Glutamatergic neuron (in vitro differentiated cells): ENCODE data around the gene USP20. TPM values are rescaled to one million over a fixed set of nuclear protein-coding genes. Genes with fewer than 3 reads are reported as not detected.

Experiments
- DNase-seq: peaks from one replicate; pipeline ENCODE4 v3.0.0; 2022
- H3K27ac Mint-ChIP-seq: one replicate; pipeline ENCODE4 v1.8.0; 2020; ENCODE audit warnings: mild to moderate bottlenecking, mixed read lengths, inconsistent platforms; ENCODE audit not compliant: unreplicated experiment
- H3K27me3 Mint-ChIP-seq: one replicate; pipeline ENCODE4 v1.8.0; 2020; ENCODE audit warnings: mild to moderate bottlenecking, moderate library complexity, mixed read lengths, inconsistent platforms; ENCODE audit not compliant: unreplicated experiment
- H3K36me3 Mint-ChIP-seq: one replicate; pipeline ENCODE4 v1.8.0; 2020; ENCODE audit warnings: mild to moderate bottlenecking, mixed read lengths, inconsistent platforms; ENCODE audit not compliant: unreplicated experiment
- H3K4me1 Mint-ChIP-seq: one replicate; pipeline ENCODE4 v1.8.0; 2020; ENCODE audit warnings: mild to moderate bottlenecking, low read depth, mixed read lengths, inconsistent platforms; ENCODE audit not compliant: unreplicated experiment
- H3K4me3 Mint-ChIP-seq: one replicate; pipeline ENCODE4 v1.8.0; 2020; ENCODE audit warnings: mild to moderate bottlenecking, mixed read lengths, inconsistent platforms; ENCODE audit not compliant: unreplicated experiment
- H3K9me3 Mint-ChIP-seq: one replicate; pipeline ENCODE4 v1.8.0; 2020; ENCODE audit warnings: mild to moderate bottlenecking, moderate library complexity, mixed read lengths, inconsistent platforms; ENCODE audit not compliant: unreplicated experiment
- total RNA-seq: library from RNA; stranded (reverse); fragmentation: NEBNext Ultra II Directional; extraction: Animal tissue kit (Norgen Biotek cat#: 25700); gene quantifications from one replicate; pipeline ENCODE4 v1.2.1, GENCODE V29; 2021; ENCODE audit not compliant: unreplicated experiment
- TF ChIP-seq, protein P1 (sequence below): fragments of 200-600 bp; sonication (generic); IDR thresholded peaks from one replicate; pipeline ENCODE4 v1.5.0; 2021; ENCODE audit not compliant: partially characterized antibody, unreplicated experiment

The USP20 gene
- total RNA-seq, 1 donor from 2014 or later = 93.5 TPM

DNA sequence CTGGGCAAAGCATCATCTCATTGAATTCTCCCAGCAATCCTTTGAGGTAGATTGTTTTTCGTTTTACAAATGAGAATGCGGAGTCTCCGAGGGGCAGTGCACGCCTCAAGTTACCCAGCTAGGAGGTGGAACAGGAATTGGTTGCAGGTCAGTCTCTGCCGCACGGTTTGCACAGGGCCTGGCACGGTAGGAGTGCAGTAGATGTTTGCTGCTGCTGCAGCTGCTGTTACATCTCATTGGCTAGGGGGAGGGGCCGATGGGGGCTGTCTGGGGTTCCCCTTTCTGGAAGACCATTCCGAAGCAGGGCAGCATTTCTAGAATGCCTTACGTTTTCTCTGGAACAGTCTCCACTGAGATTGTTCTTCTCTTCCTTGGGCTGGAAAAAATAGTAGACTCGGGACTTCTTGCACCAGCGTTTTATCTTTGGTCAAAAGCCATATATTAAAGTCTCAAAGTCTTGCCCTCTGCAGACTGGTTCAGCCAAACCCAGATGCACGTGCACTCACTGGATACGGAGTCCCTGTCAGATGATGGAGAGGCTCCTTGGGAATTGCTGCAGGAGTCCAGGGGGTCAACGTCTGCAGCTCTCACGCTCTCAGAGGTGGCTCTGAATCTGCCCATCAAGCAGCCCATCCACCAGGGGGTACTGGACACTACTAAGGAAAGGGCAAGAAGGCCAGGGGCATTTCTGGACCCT is 1.2 kb downstream of the USP20 start:
- TF ChIP-seq, protein P1, sequence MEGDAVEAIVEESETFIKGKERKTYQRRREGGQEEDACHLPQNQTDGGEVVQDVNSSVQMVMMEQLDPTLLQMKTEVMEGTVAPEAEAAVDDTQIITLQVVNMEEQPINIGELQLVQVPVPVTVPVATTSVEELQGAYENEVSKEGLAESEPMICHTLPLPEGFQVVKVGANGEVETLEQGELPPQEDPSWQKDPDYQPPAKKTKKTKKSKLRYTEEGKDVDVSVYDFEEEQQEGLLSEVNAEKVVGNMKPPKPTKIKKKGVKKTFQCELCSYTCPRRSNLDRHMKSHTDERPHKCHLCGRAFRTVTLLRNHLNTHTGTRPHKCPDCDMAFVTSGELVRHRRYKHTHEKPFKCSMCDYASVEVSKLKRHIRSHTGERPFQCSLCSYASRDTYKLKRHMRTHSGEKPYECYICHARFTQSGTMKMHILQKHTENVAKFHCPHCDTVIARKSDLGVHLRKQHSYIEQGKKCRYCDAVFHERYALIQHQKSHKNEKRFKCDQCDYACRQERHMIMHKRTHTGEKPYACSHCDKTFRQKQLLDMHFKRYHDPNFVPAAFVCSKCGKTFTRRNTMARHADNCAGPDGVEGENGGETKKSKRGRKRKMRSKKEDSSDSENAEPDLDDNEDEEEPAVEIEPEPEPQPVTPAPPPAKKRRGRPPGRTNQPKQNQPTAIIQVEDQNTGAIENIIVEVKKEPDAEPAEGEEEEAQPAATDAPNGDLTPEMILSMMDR = no peak
- DNase-seq = no peak
- H3K4me3 Mint-ChIP-seq = peak overlapping the region; percentile 96
- peaks cover 2% of the 10 kb centered on the region for H3K9me3 Mint-ChIP-seq
- peak overlapping the region; percentile 86 for H3K27ac Mint-ChIP-seq
- peaks cover 7% of the 10 kb centered on the region for H3K27me3 Mint-ChIP-seq
- peaks cover 30% of the 10 kb centered on the region for H3K4me1 Mint-ChIP-seq
- H3K36me3 Mint-ChIP-seq = no peaks in the 10 kb centered on the region

DNA sequence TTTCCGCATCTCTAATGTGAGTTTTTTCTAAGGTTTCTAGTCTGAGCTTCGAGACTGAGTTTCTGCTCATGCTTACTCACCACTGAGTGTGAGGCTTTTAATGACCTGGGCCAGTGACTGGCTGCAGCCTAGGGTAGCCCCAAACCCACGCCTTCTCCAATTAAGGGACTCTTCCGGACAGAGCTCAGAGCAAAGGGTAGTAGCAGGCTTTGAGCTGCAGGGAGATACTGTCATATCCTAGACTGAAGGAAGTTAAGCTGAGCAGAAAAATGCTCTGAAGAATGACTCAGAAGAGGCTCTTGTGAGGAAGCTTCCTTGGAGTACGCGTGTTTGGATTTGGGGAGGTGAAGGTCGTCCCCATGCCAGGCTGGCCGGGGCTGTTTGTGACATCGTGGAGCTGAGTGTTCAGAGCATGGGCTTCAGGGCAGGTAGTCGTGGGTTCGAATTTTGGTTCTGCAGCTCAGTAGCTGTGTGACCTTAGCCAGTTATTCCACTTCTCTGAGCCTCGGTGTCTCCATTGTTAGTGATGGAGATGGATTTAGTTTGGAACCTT is 3.5 kb downstream of the USP20 start:
- peaks cover 7% of the 10 kb centered on the region for H3K27me3 Mint-ChIP-seq
- TF ChIP-seq, protein P1 = no peak
- peaks cover 2% of the 10 kb centered on the region for H3K9me3 Mint-ChIP-seq
- DNase-seq = no peak
- no peaks in the 10 kb centered on the region for H3K36me3 Mint-ChIP-seq
- H3K4me3 Mint-ChIP-seq = peak overlapping the region; percentile 52
- H3K4me1 Mint-ChIP-seq = peaks cover 30% of the 10 kb centered on the region
- peak overlapping the region; percentile 14 for H3K27ac Mint-ChIP-seq

DNA sequence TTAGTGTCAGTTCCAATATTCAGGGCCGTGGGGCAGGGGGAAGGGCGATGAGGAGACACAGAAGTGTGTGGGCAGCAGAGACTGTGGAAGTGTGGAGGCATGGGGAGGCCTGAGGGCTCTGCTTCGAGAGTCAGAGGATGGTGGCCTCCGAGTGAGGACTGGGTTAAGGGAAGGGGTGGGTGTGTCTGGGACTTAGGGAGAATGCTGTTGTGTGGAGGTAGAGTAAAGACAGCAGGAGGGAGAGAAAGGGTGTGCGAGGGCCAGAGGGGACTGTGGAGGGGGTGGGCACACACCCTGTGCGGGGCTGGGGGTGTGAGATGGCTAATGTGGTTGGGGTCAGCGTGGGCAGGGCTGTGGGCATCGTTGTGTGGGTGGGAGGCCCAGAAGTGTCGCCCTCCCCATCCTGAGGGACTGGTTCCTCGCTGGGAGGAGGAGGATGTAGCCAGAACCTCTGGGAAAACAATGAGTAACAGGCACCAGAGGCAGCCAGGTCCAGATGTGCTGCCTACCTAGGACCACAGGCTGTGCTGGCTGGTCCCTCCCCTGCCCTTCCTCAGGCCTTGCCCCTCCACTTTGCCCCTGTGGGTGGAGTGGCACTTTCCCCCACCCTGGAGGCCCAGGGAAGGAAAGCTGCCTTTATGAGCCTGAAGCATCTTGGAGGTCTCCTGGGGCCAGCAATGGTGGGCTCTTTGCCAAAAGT is 4.2 kb downstream of the USP20 start:
- peak overlapping the region; percentile 14 for H3K27ac Mint-ChIP-seq
- H3K36me3 Mint-ChIP-seq = no peaks in the 10 kb centered on the region
- peak overlapping the region; percentile 52 for H3K4me3 Mint-ChIP-seq
- peaks cover 2% of the 10 kb centered on the region for H3K9me3 Mint-ChIP-seq
- H3K27me3 Mint-ChIP-seq = peaks cover 7% of the 10 kb centered on the region
- H3K4me1 Mint-ChIP-seq = peaks cover 28% of the 10 kb centered on the region
- TF ChIP-seq, protein P1 = no peak
- DNase-seq = no peak

DNA sequence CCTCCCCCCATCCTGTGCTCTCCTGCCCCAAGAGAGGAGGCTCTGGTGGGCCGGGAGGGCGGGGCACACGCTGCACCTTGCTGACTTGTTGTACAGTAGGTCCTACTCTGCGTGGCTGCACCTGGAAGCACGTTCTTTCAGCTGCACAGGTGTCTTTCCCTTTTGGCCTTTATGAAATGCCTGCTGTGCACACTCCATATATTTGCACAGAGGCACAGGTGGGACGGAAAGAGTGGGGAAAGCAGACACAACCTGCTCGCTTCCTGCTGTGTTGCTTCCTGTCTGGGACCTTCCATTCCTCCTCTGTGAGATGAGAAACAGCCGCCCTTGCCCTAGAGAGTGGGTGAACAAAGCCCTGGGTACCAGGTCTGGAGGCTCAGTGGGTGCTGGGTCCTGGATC is 4.8 kb downstream of the USP20 start:
- Mint-ChIP-seq H3K27ac (no peak overlapping the region), H3K27me3 (peaks cover 7% of the 10 kb centered on the region), H3K4me1 (peaks cover 28% of the 10 kb centered on the region), H3K4me3 (no peak overlapping the region), H3K9me3 (peaks cover under 1% of the 10 kb centered on the region), H3K36me3 (no peaks in the 10 kb centered on the region)
- DNase-seq = no peak
- TF ChIP-seq, protein P1 = no peak

DNA sequence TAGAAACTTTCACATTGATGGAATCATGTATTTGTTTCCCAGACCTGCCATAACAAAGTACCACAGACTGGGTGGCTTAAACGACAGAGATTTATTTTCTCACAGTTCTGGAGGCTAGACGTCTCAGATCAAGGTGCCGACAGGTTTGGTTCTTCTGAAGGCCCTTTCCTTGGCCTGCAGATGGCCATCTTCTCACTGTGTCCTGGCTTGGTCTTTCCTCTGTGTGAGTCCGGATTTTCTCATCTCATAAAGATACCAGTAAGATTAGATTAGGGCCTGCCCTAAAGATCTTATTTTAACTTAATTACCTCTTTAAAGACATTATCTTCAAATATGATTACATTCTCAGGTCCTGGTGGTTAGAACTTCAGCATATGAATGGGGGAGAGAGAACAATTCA is 5.8 kb downstream of the USP20 start:
- Mint-ChIP-seq H3K27me3 (peaks cover 4% of the 10 kb centered on the region), H3K4me1 (peaks cover 28% of the 10 kb centered on the region), H3K4me3 (no peak overlapping the region), H3K27ac (no peak overlapping the region), H3K9me3 (no peaks in the 10 kb centered on the region), H3K36me3 (no peaks in the 10 kb centered on the region)
- TF ChIP-seq, protein P1 = no peak
- no peak for DNase-seq
